ENCODE results near the gene WWC1.

The WWC1 gene

GRCh38 chr5:168327994-168328393 is 36.5 kb downstream of the WWC1 start:
- ChIA-PET POLR2A (no interaction called here), CTCF (interaction anchor here (0.9 kb wide), 1 partner anchor 9 kb away, joined by 3 read pairs; no protein-coding TSS in a partner anchor)
- no peak for DNase-seq (ENCODE audit: extremely low spot score)
- TF ChIP-seq, protein P1, sequence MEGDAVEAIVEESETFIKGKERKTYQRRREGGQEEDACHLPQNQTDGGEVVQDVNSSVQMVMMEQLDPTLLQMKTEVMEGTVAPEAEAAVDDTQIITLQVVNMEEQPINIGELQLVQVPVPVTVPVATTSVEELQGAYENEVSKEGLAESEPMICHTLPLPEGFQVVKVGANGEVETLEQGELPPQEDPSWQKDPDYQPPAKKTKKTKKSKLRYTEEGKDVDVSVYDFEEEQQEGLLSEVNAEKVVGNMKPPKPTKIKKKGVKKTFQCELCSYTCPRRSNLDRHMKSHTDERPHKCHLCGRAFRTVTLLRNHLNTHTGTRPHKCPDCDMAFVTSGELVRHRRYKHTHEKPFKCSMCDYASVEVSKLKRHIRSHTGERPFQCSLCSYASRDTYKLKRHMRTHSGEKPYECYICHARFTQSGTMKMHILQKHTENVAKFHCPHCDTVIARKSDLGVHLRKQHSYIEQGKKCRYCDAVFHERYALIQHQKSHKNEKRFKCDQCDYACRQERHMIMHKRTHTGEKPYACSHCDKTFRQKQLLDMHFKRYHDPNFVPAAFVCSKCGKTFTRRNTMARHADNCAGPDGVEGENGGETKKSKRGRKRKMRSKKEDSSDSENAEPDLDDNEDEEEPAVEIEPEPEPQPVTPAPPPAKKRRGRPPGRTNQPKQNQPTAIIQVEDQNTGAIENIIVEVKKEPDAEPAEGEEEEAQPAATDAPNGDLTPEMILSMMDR (IDR thresholded peaks at IDR 0.05; ENCODE audit: control extremely low read depth, extremely low read depth, low read depth, missing control alignments), result no peak

- no peak for DNase-seq (ENCODE audit: extremely low spot score)
- TF ChIP-seq, protein P1 (IDR thresholded peaks at IDR 0.05; ENCODE audit: control extremely low read depth, extremely low read depth, low read depth, missing control alignments), result no peak
- CTCF ChIA-PET, result no interaction called here
- POLR2A ChIA-PET, result no interaction called here
Measured at GRCh38 chr5:168328814-168329213, 37.4 kb downstream of the WWC1 start.

GRCh38 chr5:168329302-168329701 is 37.9 kb downstream of the WWC1 start:
- TF ChIP-seq, protein P1 (IDR thresholded peaks at IDR 0.05; ENCODE audit: control extremely low read depth, extremely low read depth, low read depth, missing control alignments), result no peak
- CTCF ChIA-PET, result no interaction called here
- DNase-seq (ENCODE audit: extremely low spot score), result no peak
- POLR2A ChIA-PET, result no interaction called here

DNA sequence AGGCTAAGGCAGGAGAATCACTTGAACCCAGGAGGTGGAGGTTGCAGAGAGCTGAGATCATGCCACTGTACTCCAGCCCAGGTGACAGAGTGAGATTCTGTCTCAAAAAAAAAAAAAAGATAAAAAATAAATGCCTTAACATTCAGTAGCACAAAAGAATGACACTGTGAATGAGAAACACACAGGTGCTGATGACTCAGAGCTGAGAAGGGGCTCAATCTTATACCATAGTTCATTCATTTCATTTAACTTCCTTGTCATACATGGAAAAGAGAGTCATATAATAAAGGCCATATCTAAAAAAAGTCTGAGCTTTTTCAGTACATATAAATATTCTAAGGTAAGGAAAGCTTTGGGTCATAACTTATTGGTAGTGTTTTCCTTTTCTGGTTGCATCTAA is 40.6 kb downstream of the WWC1 start:
- TF ChIP-seq, protein P1 (IDR thresholded peaks at IDR 0.05; ENCODE audit: control extremely low read depth, extremely low read depth, low read depth, missing control alignments), result no peak
- POLR2A ChIA-PET, result no interaction called here
- DNase-seq (ENCODE audit: extremely low spot score), result no peak
- CTCF ChIA-PET, result no interaction called here

DNA sequence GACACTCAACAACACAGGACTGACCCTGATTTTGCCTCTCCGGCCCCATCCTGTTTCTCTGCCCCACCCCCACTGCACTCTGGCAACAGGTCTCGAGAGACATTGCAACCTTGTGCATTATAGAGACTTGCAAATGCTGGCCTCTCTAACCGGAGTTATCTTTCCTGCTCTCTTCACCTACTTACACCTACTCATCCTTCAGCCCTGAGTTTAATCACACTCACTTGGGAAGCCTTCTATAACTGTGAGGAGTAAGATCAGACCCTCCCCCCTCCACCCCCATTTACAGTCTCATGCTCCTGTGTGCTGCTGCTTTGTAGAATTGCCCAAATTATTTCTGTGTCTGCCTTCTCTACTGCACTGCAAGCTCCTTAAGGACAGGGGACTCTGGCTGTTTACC is 42.8 kb downstream of the WWC1 start:
- POLR2A ChIA-PET, result no interaction called here
- CTCF ChIA-PET, result no interaction called here

GRCh38 chr5:168334695-168335094 is 43.2 kb downstream of the WWC1 start:
- CTCF ChIA-PET, result no interaction called here
- DNase-seq (ENCODE audit: extremely low spot score), result no peak
- POLR2A ChIA-PET, result no interaction called here
- TF ChIP-seq, protein P1 (IDR thresholded peaks at IDR 0.05; ENCODE audit: control extremely low read depth, extremely low read depth, low read depth, missing control alignments), result no peak

More for the DNA sequence above, 42.8 kb downstream of the WWC1 start:
- DNase-seq (ENCODE audit: extremely low spot score), result no peak
- TF ChIP-seq, protein P1 (IDR thresholded peaks at IDR 0.05; ENCODE audit: control extremely low read depth, extremely low read depth, low read depth, missing control alignments), result no peak

- CTCF ChIA-PET, result no interaction called here
- no peak for DNase-seq (ENCODE audit: extremely low spot score)
- POLR2A ChIA-PET, result no interaction called here
- TF ChIP-seq, protein P1 (IDR thresholded peaks at IDR 0.05; ENCODE audit: control extremely low read depth, extremely low read depth, low read depth, missing control alignments), result no peak
Measured at GRCh38 chr5:168337361-168337760, 45.9 kb downstream of the WWC1 start.

Measured in GM10248 (cell line).